GM21723 (cell line): ENCODE results near the gene INSL3.

ENCODE experiments used
- ATAC-seq: cut with Tn5 transposase; IDR thresholded peaks from one replicate; pipeline ENCODE4 v1.9.1; 2021; ENCODE audit warnings: mild to moderate bottlenecking, moderate library complexity; ENCODE audit not compliant: unreplicated experiment

Gene INSL3

GRCh38 chr19:17821190-17821589, at the start of gene INSL3:
TSS of gene INSL3 (minus strand) at chr19:17821519. CDS start at chr19:17821506, 13 bp downstream.
- no peak for ATAC-seq

GRCh38 chr19:17869114-17869608, 47.8 kb upstream of the INSL3 start:
- no peak for ATAC-seq

- ATAC-seq = no peak
Measured at GRCh38 chr19:17868669-17869068, 47.4 kb upstream of the INSL3 start.

GRCh38 chr19:17866964-17867486, 45.7 kb upstream of the INSL3 start:
- ATAC-seq = no peak

- ATAC-seq = no peak
Measured at GRCh38 chr19:17866312-17866963, 45.1 kb upstream of the INSL3 start.

- no peak for ATAC-seq
Measured at GRCh38 chr19:17865364-17866311, 44.3 kb upstream of the INSL3 start.

- no peak for ATAC-seq
Measured at GRCh38 chr19:17863520-17864182, 42.3 kb upstream of the INSL3 start.

GRCh38 chr19:17862711-17863519, 41.6 kb upstream of the INSL3 start:
- no peak for ATAC-seq

GRCh38 chr19:17861542-17862402, 40.5 kb upstream of the INSL3 start:
- ATAC-seq = no peak

- no peak for ATAC-seq
Measured at GRCh38 chr19:17860993-17861360, 39.7 kb upstream of the INSL3 start.

GRCh38 chr19:17860331-17860992, 39.1 kb upstream of the INSL3 start:
- ATAC-seq = no peak

GRCh38 chr19:17859533-17860330, 38.4 kb upstream of the INSL3 start, which contains the start of gene RPL18A:
TSS of gene RPL18A (plus strand) at chr19:17859910. CDS start at chr19:17859957, 47 bp downstream.
- peak; percentile 87 for ATAC-seq

- ATAC-seq = no peak
Measured at GRCh38 chr19:17855280-17856152, 34.2 kb upstream of the INSL3 start.

GRCh38 chr19:17854061-17854460, 32.7 kb upstream of the INSL3 start:
- no peak for ATAC-seq

GRCh38 chr19:17848595-17849292, 27.4 kb upstream of the INSL3 start:
- no peak for ATAC-seq
